Cardiac muscle cell (in vitro differentiated cells and primary cell): ENCODE results near the gene ACAA2. TPM values are rescaled to one million over a fixed set of nuclear protein-coding genes. Genes with fewer than 3 reads are reported as not detected.
A peak's percentile ranks its signal among the peaks of the same experiment; 100 is the strongest.

ENCODE experiments used
- DNase-seq, 2 donors: peaks; one replicate each; pipeline versions ENCODE4 v3.0.0 to v3.0.0-alpha.2; 2010 to 2017; ENCODE audit warnings: low read depth in 1 of 2, low spot score in 1 of 2
- H3K27ac ChIP-seq: fragments of 200-600 bp; sonication (generic); 2 replicates; pipeline ENCODE4 v1.5.1; 2016
- H3K27me3 ChIP-seq: fragments of 200-600 bp; sonication (generic); 2 replicates; pipeline ENCODE4 v1.6.0; 2016; ENCODE audit warnings: control low read depth
- H3K36me3 ChIP-seq: fragments of 200-600 bp; sonication (generic); 2 replicates; pipeline ENCODE4 v1.5.1; 2016; ENCODE audit warnings: control low read depth
- H3K4me1 ChIP-seq: fragments of 200-600 bp; sonication (generic); 2 replicates; pipeline ENCODE4 v1.8.1; 2017; ENCODE audit warnings: low read depth, mild to moderate bottlenecking, mixed run types
- H3K4me3 ChIP-seq: fragments of 200-600 bp; sonication (generic); 2 replicates; pipeline ENCODE4 v1.5.1; 2016; ENCODE audit warnings: mild to moderate bottlenecking
- H3K9me3 ChIP-seq: fragments of 200-600 bp; sonication (generic); 2 replicates; pipeline ENCODE4 v1.5.1; 2017; ENCODE audit warnings: low read depth, mild to moderate bottlenecking, control low read depth
- CTCF ChIP-seq: IDR thresholded peaks from 2 replicates; pipeline ENCODE4 v1.5.1; 2012; ENCODE audit warnings: low read depth, mild to moderate bottlenecking, low read length
- polyA plus RNA-seq: library from polyadenylated mRNA; unstranded; fragments of >200 nt; fragmentation: Nextera tagmentation; extraction: Ambion mirVana; gene quantifications from 2 replicates; pipeline ENCODE4 v1.2.1, GENCODE V29; 2016
- total RNA-seq: library from RNA; depleted of rRNA; stranded (reverse); fragments of >200 nt; gene quantifications from 2 replicates; pipeline ENCODE4 v1.2.3, GENCODE V29; 2016

ACAA2 gene
- total and polyA plus RNA-seq, 2 experiments from 2014 or later, result 68.7 to 150 TPM

- TF ChIP-seq CTCF, result no peak
- no peaks in the 10 kb centered on the region for H3K36me3 ChIP-seq
- H3K27ac ChIP-seq, result no peak overlapping the region
- no peak for DNase-seq
- H3K4me1 ChIP-seq, result no peaks in the 10 kb centered on the region
- H3K27me3 ChIP-seq, result no peaks in the 10 kb centered on the region
- H3K9me3 ChIP-seq, result no peaks in the 10 kb centered on the region
- H3K4me3 ChIP-seq, result no peak overlapping the region
Measured at GRCh38 chr18:49767111-49768050, 46.0 kb downstream of the ACAA2 start.

GRCh38 chr18:49766646-49767045, 46.7 kb downstream of the ACAA2 start:
- TF ChIP-seq CTCF, result no peak
- Histone ChIP-seq H3K4me1 (no peaks in the 10 kb centered on the region), H3K36me3 (no peaks in the 10 kb centered on the region), H3K27ac (no peak overlapping the region), H3K4me3 (no peak overlapping the region), H3K9me3 (no peaks in the 10 kb centered on the region), H3K27me3 (no peaks in the 10 kb centered on the region)
- DNase-seq, result no peak

GRCh38 chr18:49764032-49764431, 49.3 kb downstream of the ACAA2 start:
- no peaks in the 10 kb centered on the region for H3K36me3 ChIP-seq
- peak in 1 of 2 donors; percentile 41 for DNase-seq
- no peak for TF ChIP-seq CTCF

GRCh38 chr18:49763590-49763989, 49.7 kb downstream of the ACAA2 start:
- H3K36me3 ChIP-seq, result no peaks in the 10 kb centered on the region
- no peak overlapping the region for H3K4me3 ChIP-seq
- H3K27me3 ChIP-seq, result no peaks in the 10 kb centered on the region
- no peak for TF ChIP-seq CTCF
- no peak overlapping the region for H3K27ac ChIP-seq
- H3K9me3 ChIP-seq, result no peaks in the 10 kb centered on the region
- no peak for DNase-seq
- H3K4me1 ChIP-seq, result peaks cover 2% of the 10 kb centered on the region

More at GRCh38 chr18:49764032-49764431, 49.3 kb downstream of the ACAA2 start:
- Histone ChIP-seq H3K4me3 (no peak overlapping the region), H3K27me3 (no peaks in the 10 kb centered on the region), H3K4me1 (peaks cover 2% of the 10 kb centered on the region), H3K27ac (no peak overlapping the region), H3K9me3 (no peaks in the 10 kb centered on the region)

- no peak for TF ChIP-seq CTCF
- Histone ChIP-seq H3K36me3 (no peaks in the 10 kb centered on the region), H3K4me3 (no peak overlapping the region), H3K4me1 (peaks cover 2% of the 10 kb centered on the region), H3K9me3 (no peaks in the 10 kb centered on the region), H3K27me3 (no peaks in the 10 kb centered on the region), H3K27ac (no peak overlapping the region)
- no peak for DNase-seq
Measured at GRCh38 chr18:49762191-49763077, 50.9 kb downstream of the ACAA2 start.
